BLaER1 treated with 17β-estradiol and CSF1 and Interleukin-3, amounts not matched to agents 10 nM and 100 nM (cell line): ENCODE data around the gene SERPINB6.

Source experiments
- H3K27ac ChIP-seq, 11 experiments: shearing (Covaris generic); formaldehyde crosslinking; 2 replicates each; pipeline ENCODE4 v1.8.1; 2022
- H3K27me3 ChIP-seq, 11 experiments: shearing (Covaris generic); formaldehyde crosslinking; 2 replicates each; pipeline ENCODE4 v1.8.1; 2022
- H3K36me3 ChIP-seq, 11 experiments: shearing (Covaris generic); formaldehyde crosslinking; 2 replicates each; pipeline ENCODE4 v1.8.1; 2022
- H3K4me1 ChIP-seq, 10 experiments: shearing (Covaris generic); formaldehyde crosslinking; 2 replicates each; pipeline ENCODE4 v1.8.1; 2022
- H3K4me2 ChIP-seq, 11 experiments: shearing (Covaris generic); formaldehyde crosslinking; 2 replicates each; pipeline ENCODE4 v1.8.1; 2022
- H3K4me3 ChIP-seq, 10 experiments: shearing (Covaris generic); formaldehyde crosslinking; 2 replicates each; pipeline ENCODE4 v1.8.1; 2022
- H3K9ac ChIP-seq, 11 experiments: shearing (Covaris generic); formaldehyde crosslinking; 2 replicates each; pipeline ENCODE4 v1.8.1; 2022
- H3K9me3 ChIP-seq, 11 experiments: shearing (Covaris generic); formaldehyde crosslinking; replicated peaks in 1 of 11; 2 replicates each; pipeline ENCODE4 v1.8.1; 2022
- H4K20me1 ChIP-seq, 11 experiments: shearing (Covaris generic); formaldehyde crosslinking; 2 replicates each; pipeline ENCODE4 v1.8.1; 2022
- Cebpa-rat ChIP-seq, 11 experiments: shearing (Covaris generic); IDR thresholded peaks; 2 replicates each; pipeline ENCODE4 v1.8.1; 2022

The SERPINB6 gene

GRCh38 chr6:2961506-2961905 lies 9.9 kb downstream of the SERPINB6 start:
- Histone ChIP-seq H3K4me2 (peak overlapping the region in 2 of 11 experiments; percentile 51 to 55; a peak in 3 of 22 replicates), H4K20me1 (peaks cover 0 to 9% (median 0%) of the 10 kb centered on the region in 11 experiments; a peak in 4 of 22 replicates), H3K27me3 (peaks cover 0 to 14% (median 5%) of the 10 kb centered on the region in 11 experiments; a peak in 12 of 22 replicates), H3K4me1 (peaks cover 9 to 54% (median 14%) of the 10 kb centered on the region in 10 experiments), H3K4me3 (no peak overlapping the region), H3K27ac (no peak overlapping the region), H3K9ac (no peak overlapping the region), H3K36me3 (peaks cover 0 to 29% (median 0%) of the 10 kb centered on the region in 11 experiments; a peak in 4 of 22 replicates), H3K9me3 (no peaks in the 10 kb centered on the region)
- no peak for TF ChIP-seq Cebpa-rat (IDR thresholded peaks at IDR 0.05)

GRCh38 chr6:2960935-2961334 lies 10.4 kb downstream of the SERPINB6 start:
- H3K4me1 ChIP-seq = peaks cover 9 to 54% (median 14%) of the 10 kb centered on the region in 10 experiments
- H3K4me2 ChIP-seq = peak overlapping the region in 1 of 11 experiments; percentile 27; a peak in 2 of 22 replicates
- peaks cover 0 to 8% (median 0%) of the 10 kb centered on the region in 11 experiments; a peak in 8 of 22 replicates for H3K27me3 ChIP-seq
- H3K27ac ChIP-seq = no peak overlapping the region
- no peak overlapping the region for H3K9ac ChIP-seq
- TF ChIP-seq Cebpa-rat (IDR thresholded peaks at IDR 0.05) = no peak
- peaks cover 0 to 29% (median 0%) of the 10 kb centered on the region in 11 experiments; a peak in 4 of 22 replicates for H3K36me3 ChIP-seq
- H3K4me3 ChIP-seq = no peak overlapping the region
- H3K9me3 ChIP-seq = no peaks in the 10 kb centered on the region
- peaks cover 0 to 6% (median 0%) of the 10 kb centered on the region in 11 experiments; a peak in 3 of 22 replicates for H4K20me1 ChIP-seq

GRCh38 chr6:2959909-2960719 lies 11.3 kb downstream of the SERPINB6 start:
- Histone ChIP-seq H3K4me3 (no peak overlapping the region), H3K9ac (no peak overlapping the region), H3K27ac (no peak overlapping the region), H3K27me3 (peaks cover 0 to 8% (median 0%) of the 10 kb centered on the region in 11 experiments; a peak in 6 of 22 replicates), H4K20me1 (peaks cover 0 to 6% (median 0%) of the 10 kb centered on the region in 11 experiments; a peak in 3 of 22 replicates), H3K4me2 (peak overlapping the region in 1 of 11 experiments; percentile 27; a peak in 2 of 22 replicates), H3K9me3 (no peaks in the 10 kb centered on the region), H3K4me1 (peaks cover 9 to 54% (median 14%) of the 10 kb centered on the region in 10 experiments), H3K36me3 (peaks cover 0 to 33% (median 0%) of the 10 kb centered on the region in 11 experiments; a peak in 4 of 22 replicates)
- TF ChIP-seq Cebpa-rat (IDR thresholded peaks at IDR 0.05) = no peak

GRCh38 chr6:2958776-2959175 lies 12.6 kb downstream of the SERPINB6 start:
- peaks cover 9 to 53% (median 14%) of the 10 kb centered on the region in 10 experiments for H3K4me1 ChIP-seq
- no peak overlapping the region for H3K4me3 ChIP-seq
- peaks cover 0 to 43% (median 0%) of the 10 kb centered on the region in 11 experiments; a peak in 4 of 22 replicates for H3K36me3 ChIP-seq
- TF ChIP-seq Cebpa-rat (IDR thresholded peaks at IDR 0.05) = no peak
- H4K20me1 ChIP-seq = peaks cover 0 to 6% (median 0%) of the 10 kb centered on the region in 11 experiments; a peak in 2 of 22 replicates
- no peak overlapping the region for H3K27ac ChIP-seq
- H3K9ac ChIP-seq = no peak overlapping the region
- H3K27me3 ChIP-seq = peaks cover 0 to 8% (median 0%) of the 10 kb centered on the region in 11 experiments; a peak in 6 of 22 replicates
- peak overlapping the region; percentile 47 to 83 (median 62); a peak in 20 of 22 replicates for H3K4me2 ChIP-seq
- H3K9me3 ChIP-seq = no peaks in the 10 kb centered on the region

GRCh38 chr6:2958331-2958711 lies 13.0 kb downstream of the SERPINB6 start:
- H3K36me3 ChIP-seq = peaks cover 0 to 48% (median 0%) of the 10 kb centered on the region in 11 experiments; a peak in 4 of 22 replicates
- peaks cover 0 to 8% (median 0%) of the 10 kb centered on the region in 11 experiments; a peak in 6 of 22 replicates for H3K27me3 ChIP-seq
- H3K4me1 ChIP-seq = peaks cover 9 to 48% (median 14%) of the 10 kb centered on the region in 10 experiments
- no peak overlapping the region for H3K4me3 ChIP-seq
- H3K9me3 ChIP-seq = no peaks in the 10 kb centered on the region
- peak overlapping the region; percentile 47 to 83 (median 62) for H3K4me2 ChIP-seq
- H3K9ac ChIP-seq = no peak overlapping the region; a peak in 2 of 22 replicates
- peak overlapping the region in 1 of 11 experiments; percentile 11; a peak in 1 of 22 replicates for H3K27ac ChIP-seq
- peaks cover 0 to 6% (median 0%) of the 10 kb centered on the region in 11 experiments; a peak in 1 of 22 replicates for H4K20me1 ChIP-seq
- TF ChIP-seq Cebpa-rat (IDR thresholded peaks at IDR 0.05) = no peak

- Histone ChIP-seq H3K9me3 (no peaks in the 10 kb centered on the region), H3K9ac (no peak overlapping the region; a peak in 2 of 22 replicates), H3K27me3 (peaks cover 0 to 8% (median 0%) of the 10 kb centered on the region in 11 experiments; a peak in 6 of 22 replicates), H3K4me3 (no peak overlapping the region), H4K20me1 (peaks cover 0 to 6% (median 0%) of the 10 kb centered on the region in 11 experiments; a peak in 1 of 22 replicates), H3K4me2 (peak overlapping the region; percentile 47 to 83 (median 62)), H3K27ac (peak overlapping the region in 1 of 11 experiments; percentile 11; a peak in 1 of 22 replicates), H3K36me3 (peaks cover 0 to 52% (median 0%) of the 10 kb centered on the region in 11 experiments; a peak in 4 of 22 replicates), H3K4me1 (peaks cover 11 to 47% (median 14%) of the 10 kb centered on the region in 10 experiments)
- no peak for TF ChIP-seq Cebpa-rat (IDR thresholded peaks at IDR 0.05)
These were observed 13.6 kb downstream of the SERPINB6 start for GRCh38 chr6:2957696-2958330.

GRCh38 chr6:2956930-2957685 lies 14.3 kb downstream of the SERPINB6 start:
- peaks cover 0 to 6% (median 0%) of the 10 kb centered on the region in 11 experiments; a peak in 1 of 22 replicates for H4K20me1 ChIP-seq
- peaks cover 0 to 52% (median 0%) of the 10 kb centered on the region in 11 experiments; a peak in 4 of 22 replicates for H3K36me3 ChIP-seq
- H3K27ac ChIP-seq = no peak overlapping the region
- peaks cover 12 to 47% (median 19%) of the 10 kb centered on the region in 10 experiments for H3K4me1 ChIP-seq
- H3K27me3 ChIP-seq = peaks cover 0 to 8% (median 0%) of the 10 kb centered on the region in 11 experiments; a peak in 6 of 22 replicates
- H3K4me2 ChIP-seq = peak overlapping the region in 7 of 11 experiments; percentile 59 to 83 (median 72); a peak in 7 of 22 replicates
- no peaks in the 10 kb centered on the region for H3K9me3 ChIP-seq
- H3K9ac ChIP-seq = no peak overlapping the region
- no peak for TF ChIP-seq Cebpa-rat (IDR thresholded peaks at IDR 0.05)
- no peak overlapping the region for H3K4me3 ChIP-seq

- TF ChIP-seq Cebpa-rat (IDR thresholded peaks at IDR 0.05) = no peak
- Histone ChIP-seq H3K27me3 (peaks cover 0 to 7% (median 0%) of the 10 kb centered on the region in 11 experiments; a peak in 6 of 22 replicates), H3K27ac (no peak overlapping the region), H3K36me3 (peaks cover 0 to 61% (median 0%) of the 10 kb centered on the region in 11 experiments; a peak in 4 of 22 replicates), H3K4me3 (no peak overlapping the region), H3K9ac (no peak overlapping the region; a peak in 1 of 22 replicates), H3K9me3 (no peaks in the 10 kb centered on the region), H3K4me2 (peak overlapping the region; percentile 20 to 77 (median 52); a peak in 18 of 22 replicates), H3K4me1 (peaks cover 6 to 35% (median 19%) of the 10 kb centered on the region in 10 experiments; a peak in 19 of 20 replicates), H4K20me1 (no peaks in the 10 kb centered on the region)
These were observed 18.3 kb downstream of the SERPINB6 start for GRCh38 chr6:2953098-2953497.
